PC-9 (cell line): Measurements from ENCODE around the gene CCDC70. TPM values are rescaled to one million over a fixed set of nuclear protein-coding genes. Genes with fewer than 3 reads are reported as not detected.
A peak's percentile ranks its signal among the peaks of the same experiment; 100 is the strongest.

Experiments
- Bru-seq: library from RNA; stranded (reverse); fragments of 400-500 nt; gene quantifications from one replicate; lab custom pipeline; 2021; lab: Mats Ljungman, UMichigan
- BruChase-seq, 2 experiments: library from RNA; stranded (reverse); fragments of 400-500 nt; gene quantifications; one replicate each; lab custom pipeline; 2021; lab: Mats Ljungman, UMichigan
- BruUV-seq: library from RNA; stranded (reverse); fragments of 400-500 nt; replicated peaks from 2 replicates; lab custom pipeline; 2021; lab: Mats Ljungman, UMichigan
- CTCF ChIA-PET: fragments of 300-600 bp; sonication (Branson Sonifier 250); formaldehyde crosslinking; loops from one replicate; lab custom pipeline; 2022; ENCODE audit warnings: antibody characterized with exemption; lab: Charles Lee
- POLR2A ChIA-PET: fragments of 300-600 bp; sonication (Branson Sonifier 250); formaldehyde crosslinking; loops from one replicate; lab custom pipeline; 2022; ENCODE audit warnings: antibody characterized with exemption; ENCODE audit not compliant: unreplicated experiment; lab: Charles Lee
- DNase-seq, 2 experiments: peaks; one replicate each; pipeline versions ENCODE4 v3.0.0 to v3.0.0-alpha.2; 2015 to 2022; ENCODE audit warnings: mixed read lengths in 1 of 2
- H2AFZ ChIP-seq: fragments of 200-600 bp; sonication (generic); 2 replicates; pipeline ENCODE4 v1.8.1; 2017; ENCODE audit warnings: antibody characterized with exemption
- H3F3A ChIP-seq: fragments of 200-600 bp; sonication (generic); 2 replicates; pipeline ENCODE4 v1.8.1; 2017; ENCODE audit warnings: antibody characterized with exemption, mild to moderate bottlenecking, low read depth; ENCODE audit not compliant: insufficient read depth
- H3K27ac ChIP-seq: fragments of 200-600 bp; sonication (generic); 2 replicates; pipeline ENCODE4 v1.6.1; 2016; ENCODE audit warnings: mixed run types
- H3K27me3 ChIP-seq: fragments of 200-600 bp; sonication (generic); 2 replicates; pipeline ENCODE4 v1.6.1; 2016; ENCODE audit warnings: low read depth, mixed run types; ENCODE audit not compliant: insufficient read depth
- H3K36me3 ChIP-seq: fragments of 200-600 bp; sonication (generic); 2 replicates; pipeline ENCODE4 v1.6.1; 2016; ENCODE audit warnings: low read depth, mixed run types
- H3K4me1 ChIP-seq: fragments of 200-600 bp; sonication (generic); replicated peaks from 2 replicates; pipeline ENCODE4 v1.6.1; 2016; ENCODE audit warnings: mixed run types; ENCODE audit not compliant: insufficient read depth
- H3K4me2 ChIP-seq: fragments of 200-600 bp; sonication (generic); 2 replicates; pipeline ENCODE4 v1.6.1; 2017; ENCODE audit warnings: mixed run types
- H3K4me3 ChIP-seq: fragments of 200-600 bp; sonication (generic); 2 replicates; pipeline ENCODE4 v1.6.1; 2016; ENCODE audit warnings: mixed run types
- H3K79me2 ChIP-seq: fragments of 200-600 bp; sonication (generic); 2 replicates; pipeline ENCODE4 v1.6.1; 2017; ENCODE audit warnings: low read depth, mixed run types
- H3K9me2 ChIP-seq: fragments of 200-600 bp; sonication (generic); 2 replicates; pipeline ENCODE4 v1.8.1; 2017; ENCODE audit warnings: mild to moderate bottlenecking; ENCODE audit not compliant: insufficient read depth
- H3K9me3 ChIP-seq: fragments of 200-600 bp; sonication (generic); 2 replicates; pipeline ENCODE4 v1.8.1; 2016; ENCODE audit warnings: low read depth; ENCODE audit not compliant: insufficient read depth
- H4K20me1 ChIP-seq: fragments of 200-600 bp; sonication (generic); 2 replicates; pipeline ENCODE4 v1.8.1; 2017; ENCODE audit not compliant: insufficient read depth
- EZH2 ChIP-seq: fragments of 200-600 bp; sonication (generic); IDR thresholded peaks from 2 replicates; pipeline ENCODE4 v1.8.0; 2017; ENCODE audit warnings: antibody characterized with exemption, low read depth
- intact Hi-C: fragments of 100-400 bp; cut with micrococcal nuclease; formaldehyde crosslinking; loops from one replicate; pipeline ENCODE4 v1.10.0; 2022; ENCODE audit not compliant: unreplicated experiment
- long read RNA-seq: library from polyadenylated mRNA; stranded (forward); transcript quantifications from one replicate; pipeline ENCODE4 v2.0.0, GENCODE V29; 2022
- total RNA-seq: library from RNA; stranded (reverse); gene quantifications from 2 replicates; pipeline ENCODE4 v1.2.3, GENCODE V29; 2021
- TF ChIP-seq, protein P1 (sequence below): fragments of 200-600 bp; sonication (generic); conservative IDR thresholded peaks from 2 replicates; pipeline ENCODE4 v1.6.1; 2017; ENCODE audit warnings: mixed run types, antibody characterized with exemption, mild to moderate bottlenecking, moderate library complexity

Gene CCDC70
- total RNA-seq (not detected in 2 replicates), Bru-seq, nascent RNA (not detected), BruChase-seq, experiment 1, labeled RNA remaining after a 2-hour chase (not detected), BruChase-seq, experiment 2, labeled RNA remaining after a 6-hour chase (not detected)
- long read RNA-seq: 0 reads

DNA sequence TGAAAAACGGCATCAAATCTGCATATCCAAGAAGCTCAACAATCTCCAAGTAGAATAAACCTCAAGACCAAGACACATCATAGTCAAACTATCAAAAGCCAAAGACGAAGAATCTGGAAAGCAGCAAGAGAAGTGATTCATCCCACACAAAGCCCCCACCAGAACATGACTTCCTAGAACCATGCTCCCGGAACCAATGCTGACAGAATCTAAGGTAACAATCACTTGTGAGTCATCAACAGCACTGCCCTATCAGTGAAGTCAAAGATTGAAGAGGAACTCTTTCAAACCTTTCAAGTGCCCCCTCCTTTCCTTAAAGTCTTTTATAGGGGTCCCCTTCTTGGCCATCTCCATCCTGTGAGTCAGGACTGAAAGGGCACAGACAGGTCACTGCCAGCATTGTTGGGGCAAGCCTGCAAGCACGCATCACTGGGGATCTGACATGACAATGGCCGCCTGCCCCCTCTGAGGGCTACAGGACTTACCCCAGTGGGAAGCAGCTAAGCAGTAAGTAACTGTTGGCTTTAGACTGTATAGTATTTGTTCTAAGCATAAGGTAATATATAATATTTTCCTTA is at the start of gene CCDC70:
Gene CCDC70 (plus strand): TSS at position 247 of the 578 bp plus-strand sequence. CDS start 3,443 bp downstream, outside the sequence.
- no peaks in the 10 kb centered on the region for H3K79me2 ChIP-seq
- peaks cover 4% of the 10 kb centered on the region; the same call in 1 of the 2 replicates for H3F3A ChIP-seq
- BruUV-seq: no TSS peak
- TF ChIP-seq, protein P1, sequence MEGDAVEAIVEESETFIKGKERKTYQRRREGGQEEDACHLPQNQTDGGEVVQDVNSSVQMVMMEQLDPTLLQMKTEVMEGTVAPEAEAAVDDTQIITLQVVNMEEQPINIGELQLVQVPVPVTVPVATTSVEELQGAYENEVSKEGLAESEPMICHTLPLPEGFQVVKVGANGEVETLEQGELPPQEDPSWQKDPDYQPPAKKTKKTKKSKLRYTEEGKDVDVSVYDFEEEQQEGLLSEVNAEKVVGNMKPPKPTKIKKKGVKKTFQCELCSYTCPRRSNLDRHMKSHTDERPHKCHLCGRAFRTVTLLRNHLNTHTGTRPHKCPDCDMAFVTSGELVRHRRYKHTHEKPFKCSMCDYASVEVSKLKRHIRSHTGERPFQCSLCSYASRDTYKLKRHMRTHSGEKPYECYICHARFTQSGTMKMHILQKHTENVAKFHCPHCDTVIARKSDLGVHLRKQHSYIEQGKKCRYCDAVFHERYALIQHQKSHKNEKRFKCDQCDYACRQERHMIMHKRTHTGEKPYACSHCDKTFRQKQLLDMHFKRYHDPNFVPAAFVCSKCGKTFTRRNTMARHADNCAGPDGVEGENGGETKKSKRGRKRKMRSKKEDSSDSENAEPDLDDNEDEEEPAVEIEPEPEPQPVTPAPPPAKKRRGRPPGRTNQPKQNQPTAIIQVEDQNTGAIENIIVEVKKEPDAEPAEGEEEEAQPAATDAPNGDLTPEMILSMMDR: no peak
- no peak for TF ChIP-seq EZH2
- no peak within 1 kb of the TSS for H2AFZ ChIP-seq
- no peak within 1 kb of the TSS for H3K4me2 ChIP-seq
- H3K4me3 ChIP-seq: no peak within 1 kb of the TSS
- ChIA-PET POLR2A (no interaction called here), CTCF (no interaction called here)
- intact Hi-C loops: no loop called here
- H3K27ac ChIP-seq: no peak within 1 kb of the TSS
- peaks cover 16% of the 10 kb centered on the region for H3K4me1 ChIP-seq
- H3K9me3 ChIP-seq: no peaks in the 10 kb centered on the region
- H4K20me1 ChIP-seq: no peaks in the 10 kb centered on the region
- DNase-seq: no peak
- 0 out of 2 replicates have a peak, but pooled peaks cover 2% of the 10 kb centered on the region for H3K36me3 ChIP-seq
- peaks cover 16% of the 10 kb centered on the region for H3K27me3 ChIP-seq
- no peaks in the 10 kb centered on the region for H3K9me2 ChIP-seq

GRCh38 chr13:51814071-51814470 is 47.7 kb upstream of the CCDC70 start:
- no TSS peak for BruUV-seq
- H3K4me1 ChIP-seq: peaks cover 10% of the 10 kb centered on the region; the same call in 1 of the 2 replicates
- H3K27me3 ChIP-seq: peaks cover 27% of the 10 kb centered on the region; the same call in 1 of the 2 replicates
- ChIA-PET POLR2A (no interaction called here), CTCF (interaction anchor here (0.7 kb wide), 1 partner anchor 292 kb away, joined by 3 read pairs; no protein-coding TSS in a partner anchor)
- no peak overlapping the region for H2AFZ ChIP-seq
- no peaks in the 10 kb centered on the region for H4K20me1 ChIP-seq
- no peak overlapping the region for H3K4me3 ChIP-seq
- no peak overlapping the region for H3K27ac ChIP-seq
- intact Hi-C loops: loop anchor here (10.0 kb wide), 1 partner anchor 381 kb away; no protein-coding TSS in a partner anchor
- TF ChIP-seq EZH2: no peak
- TF ChIP-seq, protein P1: no peak
- no peaks in the 10 kb centered on the region for H3K79me2 ChIP-seq
- no peaks in the 10 kb centered on the region for H3K9me3 ChIP-seq
- H3K36me3 ChIP-seq: no peaks in the 10 kb centered on the region
- H3K4me2 ChIP-seq: no peak overlapping the region
- no peaks in the 10 kb centered on the region for H3F3A ChIP-seq
- DNase-seq: no peak
- no peaks in the 10 kb centered on the region for H3K9me2 ChIP-seq

- no TSS peak for BruUV-seq
- Histone ChIP-seq H3K4me2 (peak overlapping the region; percentile 71), H3K79me2 (no peaks in the 10 kb centered on the region), H2AFZ (peak overlapping the region; percentile 39; the same call in 1 of the 2 replicates), H3F3A (no peaks in the 10 kb centered on the region), H3K4me1 (peaks cover 10% of the 10 kb centered on the region; the same call in 1 of the 2 replicates), H4K20me1 (no peaks in the 10 kb centered on the region), H3K9me2 (no peaks in the 10 kb centered on the region), H3K9me3 (no peaks in the 10 kb centered on the region), H3K4me3 (peak overlapping the region; percentile 7; the same call in 1 of the 2 replicates), H3K27ac (no peak overlapping the region), H3K36me3 (no peaks in the 10 kb centered on the region), H3K27me3 (peaks cover 36% of the 10 kb centered on the region; the same call in 1 of the 2 replicates)
- intact Hi-C loops: loop anchor here (1.0 to 10.0 kb wide), 3 partner anchors 312 to 637 kb away; partner anchors contain the start of gene VPS36
- TF ChIP-seq, protein P1: peak; percentile 85
- no peak for TF ChIP-seq EZH2
- DNase-seq: peak; percentile 55 to 66
- ChIA-PET POLR2A (no interaction called here), CTCF (interaction anchor here (0.7 to 0.9 kb wide), 2 partner anchors 291 to 312 kb away, joined by 3 read pairs; no protein-coding TSS in a partner anchor)
Observed at GRCh38 chr13:51814825-51815650, 46.7 kb upstream of the CCDC70 start.
